Progenitor cell of endocrine pancreas (in vitro differentiated cells): ENCODE results near the gene CREM. TPM values are rescaled to one million over a fixed set of nuclear protein-coding genes. Genes with fewer than 3 reads are reported as not detected.

Experiments used
- DNase-seq: peaks from one replicate; pipeline ENCODE4 v3.0.0; 2021; ENCODE audit warnings: low spot score; ENCODE audit not compliant: unreplicated experiment
- H3K27ac Mint-ChIP-seq: 2 replicates; pipeline ENCODE4 v1.8.0; 2021; ENCODE audit warnings: mild to moderate bottlenecking, moderate library complexity, mixed read lengths
- H3K27me3 Mint-ChIP-seq: 2 replicates; pipeline ENCODE4 v1.8.0; 2021; ENCODE audit warnings: mixed read lengths
- H3K36me3 Mint-ChIP-seq: 2 replicates; pipeline ENCODE4 v1.8.0; 2022; ENCODE audit warnings: mixed read lengths; ENCODE audit not compliant: insufficient read depth
- H3K4me1 Mint-ChIP-seq: 2 replicates; pipeline ENCODE4 v1.8.0; 2021; ENCODE audit warnings: low read depth, mixed read lengths
- H3K4me3 Mint-ChIP-seq: 2 replicates; pipeline ENCODE4 v1.8.0; 2021; ENCODE audit warnings: low read depth, mild to moderate bottlenecking, moderate library complexity, mixed read lengths
- H3K9me3 Mint-ChIP-seq: 2 replicates; pipeline ENCODE4 v1.8.0; 2021; ENCODE audit warnings: low read depth, mixed read lengths
- total RNA-seq: library from RNA; stranded (reverse); gene quantifications from 2 replicates; pipeline ENCODE4 v1.2.1, GENCODE V29; 2021
- TF ChIP-seq, protein P1 (sequence below): fragments of 200-600 bp; sonication (generic); IDR thresholded peaks from one replicate; pipeline ENCODE4 v1.5.0; 2021; ENCODE audit warnings: antibody characterized with exemption, mild to moderate bottlenecking; ENCODE audit not compliant: unreplicated experiment

The CREM gene
- total RNA-seq, 1 donor from 2014 or later = 36.1 TPM

DNA sequence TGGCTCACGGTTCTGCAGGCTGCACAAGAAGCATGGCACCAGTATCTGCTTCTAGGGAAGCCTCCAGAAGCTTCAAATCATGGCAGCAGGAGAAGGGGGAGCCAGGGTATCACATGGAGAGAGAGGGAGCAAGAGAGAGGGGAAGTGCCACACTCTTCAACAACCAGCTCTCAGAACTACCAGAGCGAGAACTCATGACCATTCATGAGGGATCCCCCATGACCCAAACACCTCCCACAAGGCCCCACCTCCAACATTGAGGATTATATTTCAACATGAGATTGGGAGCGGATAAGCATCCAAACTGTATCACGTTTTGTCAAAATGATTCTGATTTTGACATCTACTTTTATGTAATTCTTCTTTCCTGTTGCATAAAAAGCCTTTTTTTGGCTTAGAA, 38.5 kb downstream of the CREM start:
- DNase-seq = no peak
- Mint-ChIP-seq H3K4me1 (no peaks in the 10 kb centered on the region), H3K4me3 (no peak overlapping the region), H3K36me3 (peaks cover 9% of the 10 kb centered on the region), H3K9me3 (peaks cover 4% of the 10 kb centered on the region), H3K27ac (no peak overlapping the region), H3K27me3 (no peaks in the 10 kb centered on the region)
- TF ChIP-seq, protein P1, sequence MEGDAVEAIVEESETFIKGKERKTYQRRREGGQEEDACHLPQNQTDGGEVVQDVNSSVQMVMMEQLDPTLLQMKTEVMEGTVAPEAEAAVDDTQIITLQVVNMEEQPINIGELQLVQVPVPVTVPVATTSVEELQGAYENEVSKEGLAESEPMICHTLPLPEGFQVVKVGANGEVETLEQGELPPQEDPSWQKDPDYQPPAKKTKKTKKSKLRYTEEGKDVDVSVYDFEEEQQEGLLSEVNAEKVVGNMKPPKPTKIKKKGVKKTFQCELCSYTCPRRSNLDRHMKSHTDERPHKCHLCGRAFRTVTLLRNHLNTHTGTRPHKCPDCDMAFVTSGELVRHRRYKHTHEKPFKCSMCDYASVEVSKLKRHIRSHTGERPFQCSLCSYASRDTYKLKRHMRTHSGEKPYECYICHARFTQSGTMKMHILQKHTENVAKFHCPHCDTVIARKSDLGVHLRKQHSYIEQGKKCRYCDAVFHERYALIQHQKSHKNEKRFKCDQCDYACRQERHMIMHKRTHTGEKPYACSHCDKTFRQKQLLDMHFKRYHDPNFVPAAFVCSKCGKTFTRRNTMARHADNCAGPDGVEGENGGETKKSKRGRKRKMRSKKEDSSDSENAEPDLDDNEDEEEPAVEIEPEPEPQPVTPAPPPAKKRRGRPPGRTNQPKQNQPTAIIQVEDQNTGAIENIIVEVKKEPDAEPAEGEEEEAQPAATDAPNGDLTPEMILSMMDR = no peak

DNA sequence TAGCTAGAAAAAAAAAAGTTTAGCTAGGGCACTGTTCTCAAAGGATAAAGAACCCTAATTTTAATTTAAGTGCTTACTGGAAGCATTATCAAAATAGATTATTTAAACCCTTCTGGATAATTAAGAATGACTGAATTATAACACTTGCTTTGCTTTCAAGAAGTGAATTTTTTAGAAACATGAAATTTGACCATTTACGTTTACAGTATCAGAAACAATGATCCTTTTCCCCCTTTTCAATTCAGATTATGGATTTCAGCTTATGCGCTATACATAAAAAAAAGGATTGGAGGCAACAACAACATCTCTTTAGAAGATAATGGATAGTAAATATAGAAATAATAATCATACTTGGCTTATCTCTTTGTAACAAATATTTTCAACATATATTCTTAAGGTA, 39.2 kb downstream of the CREM start:
- Mint-ChIP-seq H3K27me3 (no peaks in the 10 kb centered on the region), H3K9me3 (peaks cover 4% of the 10 kb centered on the region), H3K4me1 (no peaks in the 10 kb centered on the region), H3K27ac (no peak overlapping the region), H3K36me3 (peaks cover 9% of the 10 kb centered on the region), H3K4me3 (no peak overlapping the region)
- TF ChIP-seq, protein P1 = no peak
- no peak for DNase-seq

DNA sequence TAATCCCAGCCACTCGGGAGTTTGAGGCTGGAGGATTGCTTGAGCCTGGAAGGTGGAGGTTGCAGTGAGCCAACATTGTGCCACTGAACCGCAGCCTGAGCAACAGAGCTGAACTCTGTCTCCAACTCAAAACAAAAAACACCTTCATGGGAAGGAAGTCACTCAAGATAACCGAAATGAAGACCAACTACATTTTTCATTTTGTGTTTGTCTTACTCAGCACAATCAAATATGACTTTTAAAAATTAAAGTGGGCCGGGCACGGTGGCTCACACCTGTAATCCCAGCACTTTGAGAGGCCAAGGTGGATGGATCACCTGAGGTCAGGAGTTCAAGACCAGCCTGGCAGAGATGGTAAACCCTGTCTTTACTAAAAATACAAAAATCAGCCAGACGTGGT, 40.0 kb downstream of the CREM start:
- Mint-ChIP-seq H3K27ac (no peak overlapping the region), H3K36me3 (peaks cover 8% of the 10 kb centered on the region), H3K4me3 (no peak overlapping the region), H3K4me1 (no peaks in the 10 kb centered on the region), H3K27me3 (no peaks in the 10 kb centered on the region), H3K9me3 (peaks cover 4% of the 10 kb centered on the region)
- DNase-seq = no peak
- TF ChIP-seq, protein P1 = no peak

DNA sequence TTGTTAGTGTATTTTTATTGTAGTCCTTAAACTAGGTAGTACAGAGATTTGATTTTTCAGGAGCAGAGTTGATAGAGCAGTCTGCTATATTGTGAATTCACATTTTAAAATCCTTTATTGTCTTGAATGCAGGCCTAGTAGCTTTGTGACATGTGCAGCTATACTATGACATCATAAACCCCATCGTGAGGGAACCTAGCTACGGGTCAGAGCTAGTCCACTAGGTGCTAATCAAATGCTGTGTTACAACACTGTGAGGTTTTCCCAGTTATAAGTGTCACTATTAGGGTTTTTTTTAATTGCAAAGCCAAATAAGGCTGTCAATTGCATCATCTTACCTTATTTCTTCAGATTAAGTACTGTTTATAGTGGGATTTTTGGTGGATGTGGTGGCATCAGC, 40.7 kb downstream of the CREM start:
- Mint-ChIP-seq H3K36me3 (peaks cover 4% of the 10 kb centered on the region), H3K9me3 (peaks cover 4% of the 10 kb centered on the region), H3K27ac (no peak overlapping the region), H3K27me3 (no peaks in the 10 kb centered on the region), H3K4me1 (no peaks in the 10 kb centered on the region), H3K4me3 (no peak overlapping the region)
- TF ChIP-seq, protein P1 = no peak
- no peak for DNase-seq

DNA sequence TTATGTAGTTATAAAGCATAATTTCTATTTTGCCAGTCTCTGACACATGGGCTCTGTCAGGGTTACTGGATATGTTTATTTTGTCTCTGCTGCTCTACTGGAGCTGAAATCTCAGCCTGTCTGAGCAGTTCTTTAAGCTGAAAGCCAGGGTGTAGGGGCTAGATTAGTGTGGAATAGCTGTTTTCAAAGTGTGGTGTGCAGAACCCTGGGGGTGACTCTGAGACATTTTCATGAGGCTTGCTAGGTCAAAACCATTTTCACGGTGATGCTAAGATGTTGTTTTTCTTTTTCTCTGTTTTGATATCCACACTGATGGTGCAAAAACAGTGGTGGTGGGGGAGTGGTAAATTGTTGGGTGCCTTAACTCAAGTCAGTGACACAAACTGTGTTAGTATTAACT, 45.5 kb downstream of the CREM start:
- no peaks in the 10 kb centered on the region for H3K4me1 Mint-ChIP-seq
- no peak for DNase-seq
- TF ChIP-seq, protein P1 = no peak
- no peak overlapping the region for H3K4me3 Mint-ChIP-seq
- no peaks in the 10 kb centered on the region for H3K27me3 Mint-ChIP-seq
- H3K9me3 Mint-ChIP-seq = peaks cover 4% of the 10 kb centered on the region
- peaks cover 3% of the 10 kb centered on the region for H3K36me3 Mint-ChIP-seq
- H3K27ac Mint-ChIP-seq = no peak overlapping the region
